MM.1S (cell line): Measurements from ENCODE around the gene SMURF2.

Experiments used
- DNase-seq: peaks from one replicate; pipeline ENCODE4 v3.0.0-alpha.2; 2015
- H2AFZ ChIP-seq: fragments of 300-600 bp; sonication (generic); 2 replicates; pipeline ENCODE4 v1.6.0; 2016; ENCODE audit warnings: antibody characterized with exemption, low read length
- H3F3A ChIP-seq: fragments of 300-600 bp; sonication (generic); 2 replicates; pipeline ENCODE4 v1.6.1; 2016; ENCODE audit warnings: mild to moderate bottlenecking, antibody characterized with exemption, low read length, moderate library complexity, mixed read lengths; ENCODE audit not compliant: insufficient read depth
- H3K27ac ChIP-seq: fragments of 300-600 bp; sonication (generic); 2 replicates; pipeline ENCODE4 v1.5.1; 2016; ENCODE audit warnings: mild to moderate bottlenecking, low read length
- H3K27me3 ChIP-seq: fragments of 300-600 bp; sonication (generic); replicated peaks from 2 replicates; pipeline ENCODE4 v1.6.0; 2016; ENCODE audit warnings: low read length; ENCODE audit not compliant: insufficient read depth
- H3K36me3 ChIP-seq: fragments of 300-600 bp; sonication (generic); replicated peaks from 2 replicates; pipeline ENCODE4 v1.6.1; 2016; ENCODE audit warnings: mild to moderate bottlenecking, low read length, mixed read lengths; ENCODE audit not compliant: insufficient read depth
- H3K4me1 ChIP-seq: fragments of 300-600 bp; sonication (generic); 2 replicates; pipeline ENCODE4 v1.6.1; 2016; ENCODE audit warnings: low read length, mixed read lengths
- H3K4me2 ChIP-seq: fragments of 300-600 bp; sonication (generic); 2 replicates; pipeline ENCODE4 v1.6.0; 2016; ENCODE audit warnings: low read depth, low read length
- H3K4me3 ChIP-seq: fragments of 300-600 bp; sonication (generic); 2 replicates; pipeline ENCODE4 v1.5.1; 2016; ENCODE audit warnings: low read length, mixed read lengths
- H3K79me2 ChIP-seq: fragments of 300-600 bp; sonication (generic); 2 replicates; pipeline ENCODE4 v1.6.1; 2016; ENCODE audit warnings: mixed run types, low read length, mixed read lengths
- H3K9ac ChIP-seq: fragments of 300-600 bp; sonication (generic); 2 replicates; pipeline ENCODE4 v1.6.1; 2016; ENCODE audit warnings: low read length, mixed read lengths
- H3K9me2 ChIP-seq: fragments of 300-600 bp; sonication (generic); replicated peaks from 2 replicates; pipeline ENCODE4 v1.6.1; 2016; ENCODE audit warnings: mild to moderate bottlenecking, low read length, mixed read lengths; ENCODE audit not compliant: insufficient read depth
- H3K9me3 ChIP-seq: fragments of 300-600 bp; sonication (generic); replicated peaks from 2 replicates; pipeline ENCODE4 v1.6.1; 2016; ENCODE audit warnings: mild to moderate bottlenecking, low read length, mixed read lengths; ENCODE audit not compliant: insufficient read depth
- H4K20me1 ChIP-seq: fragments of 300-600 bp; sonication (generic); 2 replicates; pipeline ENCODE4 v1.6.1; 2016; ENCODE audit warnings: mild to moderate bottlenecking, low read length, moderate library complexity, mixed read lengths; ENCODE audit not compliant: insufficient read depth
- EZH2 ChIP-seq: fragments of 300-600 bp; sonication (generic); optimal IDR thresholded peaks from 2 replicates; pipeline ENCODE3; 2017; ENCODE audit warnings: low read depth, mild to moderate bottlenecking, antibody characterized with exemption, low read length, mixed read lengths
- EZH2phosphoT487 ChIP-seq: fragments of 300-600 bp; sonication (generic); IDR thresholded peaks from 2 replicates; pipeline ENCODE4 v1.6.1; 2018; ENCODE audit warnings: antibody characterized with exemption, low read length
- TF ChIP-seq, protein P1 (sequence below): fragments of 300-600 bp; sonication (generic); IDR thresholded peaks from 2 replicates; pipeline ENCODE4 v1.5.1; 2016; ENCODE audit warnings: antibody characterized with exemption, low read length, mixed read lengths

Gene SMURF2

DNA sequence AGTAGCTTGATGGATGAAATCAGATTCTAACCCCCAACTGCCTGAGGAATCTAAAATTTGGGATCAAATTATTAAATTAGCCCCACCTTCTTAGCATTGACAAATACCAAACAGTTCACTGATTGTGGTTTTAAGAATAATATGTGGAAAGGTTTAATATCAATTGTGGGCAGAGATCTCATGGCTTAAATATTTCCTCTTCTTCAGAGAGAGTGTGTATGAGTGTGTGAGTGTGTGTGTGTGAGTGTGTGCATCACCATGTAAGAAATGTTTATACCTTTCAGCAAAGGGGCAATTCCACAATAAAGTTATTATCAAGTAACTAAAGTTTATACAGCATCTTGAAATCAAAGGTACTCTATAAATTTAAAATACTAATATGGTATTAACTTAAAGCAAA is 3.2 kb downstream of the SMURF2 start:
- Histone ChIP-seq H4K20me1 (0 out of 2 replicates have a peak, but pooled peaks cover 4% of the 10 kb centered on the region), H3K27me3 (no peaks in the 10 kb centered on the region), H2AFZ (no peak overlapping the region), H3K9me3 (no peaks in the 10 kb centered on the region), H3K4me3 (no peak overlapping the region), H3K36me3 (no peaks in the 10 kb centered on the region), H3K9me2 (no peaks in the 10 kb centered on the region), H3K27ac (no peak overlapping the region), H3K4me2 (no peak overlapping the region), H3K79me2 (peaks cover 71% of the 10 kb centered on the region), H3K9ac (no peak overlapping the region), H3F3A (0 out of 2 replicates have a peak, but pooled peaks cover 3% of the 10 kb centered on the region), H3K4me1 (0 out of 2 replicates have a peak, but pooled peaks cover 4% of the 10 kb centered on the region)
- TF ChIP-seq EZH2phosphoT487 (no peak), EZH2 (no peak)
- TF ChIP-seq, protein P1, sequence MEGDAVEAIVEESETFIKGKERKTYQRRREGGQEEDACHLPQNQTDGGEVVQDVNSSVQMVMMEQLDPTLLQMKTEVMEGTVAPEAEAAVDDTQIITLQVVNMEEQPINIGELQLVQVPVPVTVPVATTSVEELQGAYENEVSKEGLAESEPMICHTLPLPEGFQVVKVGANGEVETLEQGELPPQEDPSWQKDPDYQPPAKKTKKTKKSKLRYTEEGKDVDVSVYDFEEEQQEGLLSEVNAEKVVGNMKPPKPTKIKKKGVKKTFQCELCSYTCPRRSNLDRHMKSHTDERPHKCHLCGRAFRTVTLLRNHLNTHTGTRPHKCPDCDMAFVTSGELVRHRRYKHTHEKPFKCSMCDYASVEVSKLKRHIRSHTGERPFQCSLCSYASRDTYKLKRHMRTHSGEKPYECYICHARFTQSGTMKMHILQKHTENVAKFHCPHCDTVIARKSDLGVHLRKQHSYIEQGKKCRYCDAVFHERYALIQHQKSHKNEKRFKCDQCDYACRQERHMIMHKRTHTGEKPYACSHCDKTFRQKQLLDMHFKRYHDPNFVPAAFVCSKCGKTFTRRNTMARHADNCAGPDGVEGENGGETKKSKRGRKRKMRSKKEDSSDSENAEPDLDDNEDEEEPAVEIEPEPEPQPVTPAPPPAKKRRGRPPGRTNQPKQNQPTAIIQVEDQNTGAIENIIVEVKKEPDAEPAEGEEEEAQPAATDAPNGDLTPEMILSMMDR: no peak
- no peak for DNase-seq

DNA sequence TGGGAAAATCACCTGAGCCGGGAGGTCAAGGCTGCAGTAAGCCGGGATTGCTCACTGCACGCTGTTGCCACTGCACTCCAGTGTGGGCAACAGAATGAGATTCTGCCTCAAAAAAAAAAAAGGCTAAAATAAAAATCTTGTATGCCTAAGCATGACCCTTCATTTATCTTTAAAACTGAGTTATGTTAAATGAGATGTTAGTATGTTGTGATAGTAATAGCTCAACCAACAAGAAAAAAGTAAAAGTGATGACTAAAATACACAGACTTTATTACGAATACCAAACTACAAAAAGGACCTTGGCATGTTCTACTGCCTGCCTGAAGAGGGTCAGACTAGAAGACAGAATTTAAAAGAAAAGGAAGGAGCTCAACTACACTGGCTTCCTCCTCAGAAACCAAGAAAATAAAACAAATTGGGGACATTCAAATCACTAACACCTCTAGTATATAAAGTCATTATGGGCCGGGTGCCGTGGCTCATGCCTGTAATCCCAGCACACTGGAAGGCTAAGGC is 4.4 kb downstream of the SMURF2 start:
- peaks cover 84% of the 10 kb centered on the region for H3K79me2 ChIP-seq

DNA sequence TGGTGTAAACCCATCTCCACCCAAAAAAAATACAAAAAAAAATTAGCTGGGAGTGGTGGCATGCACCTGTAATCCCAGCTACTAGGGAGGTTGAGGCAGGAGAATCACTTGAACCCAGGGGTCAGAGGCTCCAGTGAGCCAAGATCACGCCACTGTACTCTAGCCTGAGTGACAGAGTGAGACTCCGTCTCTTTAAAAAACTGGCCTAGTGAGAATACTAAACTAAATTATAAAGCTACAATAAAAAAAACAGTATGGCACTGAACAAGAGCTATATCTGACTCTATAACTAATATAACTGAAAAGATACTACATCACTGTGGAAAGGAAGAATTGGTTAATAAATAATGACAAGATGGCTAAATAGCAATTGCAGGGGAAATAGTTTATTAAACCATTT is 6.4 kb downstream of the SMURF2 start:
- Histone ChIP-seq H3K9me3 (no peaks in the 10 kb centered on the region), H3K4me1 (no peaks in the 10 kb centered on the region), H3F3A (no peaks in the 10 kb centered on the region), H3K4me2 (no peak overlapping the region), H3K36me3 (no peaks in the 10 kb centered on the region), H3K79me2 (peaks cover 90% of the 10 kb centered on the region), H2AFZ (no peak overlapping the region), H3K9ac (no peak overlapping the region), H3K27me3 (no peaks in the 10 kb centered on the region), H3K4me3 (no peak overlapping the region), H4K20me1 (0 out of 2 replicates have a peak, but pooled peaks cover 4% of the 10 kb centered on the region), H3K9me2 (no peaks in the 10 kb centered on the region), H3K27ac (no peak overlapping the region)
- no peak for DNase-seq
- no peak for TF ChIP-seq EZH2
- no peak for TF ChIP-seq EZH2phosphoT487
- TF ChIP-seq, protein P1: no peak

More for the DNA sequence above, 4.4 kb downstream of the SMURF2 start:
- Histone ChIP-seq H3K9ac (no peak overlapping the region), H2AFZ (no peak overlapping the region), H3K27ac (no peak overlapping the region), H3K27me3 (no peaks in the 10 kb centered on the region), H3K9me2 (no peaks in the 10 kb centered on the region), H3K9me3 (no peaks in the 10 kb centered on the region), H3K4me3 (no peak overlapping the region), H4K20me1 (0 out of 2 replicates have a peak, but pooled peaks cover 4% of the 10 kb centered on the region), H3K4me1 (0 out of 2 replicates have a peak, but pooled peaks cover 1% of the 10 kb centered on the region), H3F3A (0 out of 2 replicates have a peak, but pooled peaks cover 2% of the 10 kb centered on the region), H3K4me2 (no peak overlapping the region), H3K36me3 (no peaks in the 10 kb centered on the region)
- no peak for DNase-seq
- TF ChIP-seq EZH2: no peak
- TF ChIP-seq EZH2phosphoT487: no peak
- TF ChIP-seq, protein P1: no peak
